H1 (cell line): ENCODE data around the gene TNS1. TPM values are rescaled to one million over a fixed set of nuclear protein-coding genes. Genes with fewer than 3 reads are reported as not detected.

Experiments used
- CTCF ChIA-PET: fragments of 300-600 bp; sonication (Branson Sonifier 250); formaldehyde crosslinking; loops from one replicate; lab custom pipeline; 2021; ENCODE audit not compliant: partially characterized antibody; lab: Charles Lee
- POLR2A ChIA-PET: fragments of 300-600 bp; sonication (Branson Sonifier 250); formaldehyde crosslinking; loops from one replicate; lab custom pipeline; 2021; ENCODE audit warnings: inconsistent platforms; ENCODE audit not compliant: partially characterized antibody; lab: Charles Lee
- DNase-seq, 2 experiments: peaks; one replicate each; pipeline versions ENCODE4 v3.0.0 to v3.0.0-alpha.2; 2010 to 2022; ENCODE audit warnings: low spot score in 2 of 2, low read depth in 1 of 2, mixed read lengths in 1 of 2
- FAIRE-seq: peaks from 2 replicates; lab custom pipeline; 2011; peaks lifted over from hg19 to GRCh38; lab: Jason Lieb, UNC
- H2AFZ ChIP-seq: 2 replicates; pipeline ENCODE4 v1.8.1; 2012; ENCODE audit warnings: low read length, inconsistent platforms
- H2AK5ac ChIP-seq: 2 replicates; pipeline ENCODE4 v1.6.1; 2013; ENCODE audit warnings: low read depth, low read length
- H2BK120ac ChIP-seq: replicated peaks from 2 replicates; pipeline ENCODE3; 2013; ENCODE audit warnings: low read depth, low read length, inconsistent platforms
- H2BK12ac ChIP-seq: 2 replicates; pipeline ENCODE4 v1.6.1; 2013; ENCODE audit warnings: low read depth, low read length
- H2BK15ac ChIP-seq: 2 replicates; pipeline ENCODE4 v1.6.1; 2013; ENCODE audit warnings: low read length
- H2BK20ac ChIP-seq: 2 replicates; pipeline ENCODE4 v1.6.1; 2013; ENCODE audit warnings: low read length
- H2BK5ac ChIP-seq: 2 replicates; pipeline ENCODE4 v1.6.1; 2013; ENCODE audit warnings: low read depth, low read length
- H3K14ac ChIP-seq: 2 replicates; pipeline ENCODE4 v1.6.1; 2013; ENCODE audit warnings: inconsistent platforms; ENCODE audit not compliant: insufficient read length
- H3K18ac ChIP-seq: 2 replicates; pipeline ENCODE4 v1.6.1; 2013; ENCODE audit warnings: low read length; ENCODE audit errors: extremely low read depth
- H3K23ac ChIP-seq: 2 replicates; pipeline ENCODE4 v1.6.1; 2013; ENCODE audit warnings: inconsistent platforms; ENCODE audit not compliant: insufficient read length
- H3K23me2 ChIP-seq: 2 replicates; pipeline ENCODE4 v1.6.1; 2013; ENCODE audit warnings: low read depth, low read length
- H3K27ac ChIP-seq: 2 replicates; pipeline ENCODE4 v1.6.1; 2011; ENCODE audit warnings: low read depth, low read length, inconsistent platforms
- H3K27me3 ChIP-seq, 4 experiments: replicated peaks in 1 of 4; 1 replicate in 1 of 4; 2 replicates in 3 of 4; pipeline versions ENCODE4 v1.6.1 to v1.8.1; 2011 to 2013; ENCODE audit warnings: low read length in 3 of 4, mild to moderate bottlenecking in 3 of 4, inconsistent platforms in 2 of 4, mixed read lengths in 2 of 4, moderate library complexity in 1 of 4; ENCODE audit not compliant: control insufficient read depth in 3 of 4, insufficient read depth in 3 of 4; ENCODE audit errors: extremely low read depth in 1 of 4
- H3K36me3 ChIP-seq, 4 experiments: 2 replicates each; pipeline versions ENCODE4 v1.6.1 to v1.8.1; 2011 to 2013; ENCODE audit warnings: mild to moderate bottlenecking in 4 of 4, low read length in 3 of 4, moderate library complexity in 2 of 4, control low read depth in 1 of 4, inconsistent platforms in 1 of 4; ENCODE audit not compliant: insufficient read depth in 4 of 4, control insufficient read depth in 2 of 4
- H3K4ac ChIP-seq: replicated peaks from 2 replicates; pipeline ENCODE3; 2013; ENCODE audit warnings: low read length, low read depth, mixed read lengths, inconsistent platforms; ENCODE audit not compliant: insufficient read length
- H3K4me1 ChIP-seq, 4 experiments: replicated peaks in 1 of 4; 1 replicate in 1 of 4; 2 replicates in 3 of 4; pipeline versions ENCODE4 v1.6.1 to v1.8.1; 2011 to 2013; ENCODE audit warnings: low read length in 3 of 4, inconsistent platforms in 2 of 4, mixed read lengths in 1 of 4; ENCODE audit not compliant: insufficient read depth in 4 of 4, control insufficient read depth in 3 of 4
- H3K4me2 ChIP-seq, 2 experiments: 2 replicates each; pipeline versions ENCODE4 v1.6.1 to v1.8.1; 2011 to 2013; ENCODE audit warnings: low read depth in 2 of 2, low read length in 2 of 2, control low read depth in 1 of 2, inconsistent platforms in 1 of 2, mild to moderate bottlenecking in 1 of 2; ENCODE audit not compliant: insufficient read depth in 1 of 2
- H3K4me3 ChIP-seq, 4 experiments: fragments of 200-600, 300-600 bp in 1 of 4; sonication (generic), shearing (Covaris generic), sonication (Bioruptor Twin) in 1 of 4; 2 replicates each; pipeline versions ENCODE4 v1.5.1 to v1.8.1; 2011 to 2016; ENCODE audit warnings: low read length in 4 of 4, low read depth in 3 of 4, control low read depth in 2 of 4, inconsistent platforms in 2 of 4, mild to moderate bottlenecking in 2 of 4, mixed read lengths in 1 of 4, moderate library complexity in 1 of 4; ENCODE audit not compliant: insufficient read depth in 2 of 4; ENCODE audit errors: extremely low read depth in 1 of 4
- H3K56ac ChIP-seq: replicated peaks from 2 replicates; pipeline ENCODE3; 2013; ENCODE audit warnings: low read depth, mild to moderate bottlenecking, mixed read lengths, low read length, inconsistent platforms; ENCODE audit not compliant: insufficient read length
- H3K79me1 ChIP-seq: 2 replicates; pipeline ENCODE4 v1.6.1; 2013; ENCODE audit warnings: low read depth, low read length, control low read depth
- H3K79me2 ChIP-seq, 2 experiments: 2 replicates each; pipeline versions ENCODE4 v1.6.1 to v1.8.1; 2012 to 2013; ENCODE audit warnings: low read length in 2 of 2, mild to moderate bottlenecking in 2 of 2, inconsistent platforms in 1 of 2; ENCODE audit not compliant: insufficient read depth in 2 of 2, control insufficient read depth in 1 of 2
- H3K9ac ChIP-seq, 4 experiments: replicated peaks in 1 of 4; 1 replicate in 1 of 4; 2 replicates in 3 of 4; pipeline versions ENCODE4 v1.6.1 to v1.8.1; 2011 to 2013; ENCODE audit warnings: low read depth in 3 of 4, low read length in 3 of 4, control low read depth in 2 of 4, mild to moderate bottlenecking in 2 of 4, moderate library complexity in 2 of 4, inconsistent platforms in 1 of 4; ENCODE audit errors: extremely low read depth in 1 of 4
- H3K9me3 ChIP-seq, 2 experiments: 2 replicates each; pipeline versions ENCODE4 v1.6.1 to v1.8.1; 2012 to 2013; ENCODE audit warnings: mild to moderate bottlenecking in 2 of 2, moderate library complexity in 2 of 2, control low read depth in 1 of 2, inconsistent platforms in 1 of 2, low read depth in 1 of 2, low read length in 1 of 2, mixed read lengths in 1 of 2; ENCODE audit not compliant: insufficient read depth in 2 of 2
- H4K20me1 ChIP-seq, 2 experiments: replicated peaks in 1 of 2; 2 replicates each; pipeline versions ENCODE3 to v1.8.1; 2011 to 2013; ENCODE audit warnings: inconsistent platforms in 2 of 2, low read length in 2 of 2, mild to moderate bottlenecking in 1 of 2; ENCODE audit not compliant: insufficient read depth in 2 of 2, control insufficient read depth in 1 of 2
- H4K5ac ChIP-seq: 2 replicates; pipeline ENCODE4 v1.6.1; 2013; ENCODE audit warnings: low read length, low read depth, mixed read lengths, inconsistent platforms; ENCODE audit not compliant: insufficient read length
- H4K8ac ChIP-seq: 2 replicates; pipeline ENCODE4 v1.8.0; 2013; ENCODE audit warnings: mild to moderate bottlenecking, moderate library complexity, low read length, inconsistent platforms; ENCODE audit not compliant: insufficient read depth; ENCODE audit errors: extremely low read depth
- H4K91ac ChIP-seq: replicated peaks from 2 replicates; pipeline ENCODE3; 2013; ENCODE audit warnings: low read length, mixed read lengths, inconsistent platforms; ENCODE audit not compliant: insufficient read length
- CBX5 ChIP-seq: fragments of 300-800, 300-1000 bp; sonication (generic); IDR thresholded peaks from 2 replicates; pipeline ENCODE4 v1.7.1; 2016; ENCODE audit warnings: antibody characterized with exemption, low read length, low read depth
- CHD1 ChIP-seq: IDR thresholded peaks from 2 replicates; pipeline ENCODE4 v1.6.1; 2012; ENCODE audit warnings: low read depth, low read length, improper control_type of control experiment
- EGR1 ChIP-seq: IDR thresholded peaks from 2 replicates; pipeline ENCODE4 v1.6.1; 2011; ENCODE audit warnings: low read depth, low read length, borderline replicate concordance
- JUND ChIP-seq: IDR thresholded peaks from 2 replicates; pipeline ENCODE4 v1.6.1; 2011; ENCODE audit warnings: mild to moderate bottlenecking, improper control_type of control experiment, low read length
- NRF1 ChIP-seq: IDR thresholded peaks from 2 replicates; pipeline ENCODE4 v1.6.1; 2011; ENCODE audit warnings: mild to moderate bottlenecking, low read depth, low read length, improper control_type of control experiment
- POLR2A ChIP-seq, 2 experiments: IDR thresholded peaks; 1 replicate in 1 of 2; 2 replicates in 1 of 2; pipeline ENCODE4 v1.6.1; 2011; ENCODE audit warnings: low read depth in 2 of 2, low read length in 2 of 2, mild to moderate bottlenecking in 2 of 2; ENCODE audit errors: control extremely low read depth in 1 of 2
- POLR2AphosphoS5 ChIP-seq: IDR thresholded peaks from 2 replicates; pipeline ENCODE4 v1.6.1; 2011; ENCODE audit warnings: low read depth, low read length
- RAD21 ChIP-seq, 2 experiments: IDR thresholded peaks in 1 of 2; conservative IDR thresholded peaks in 1 of 2; 2 replicates each; pipeline ENCODE4 v1.6.1; 2011; ENCODE audit warnings: low read depth in 2 of 2, low read length in 2 of 2, improper control_type of control experiment in 1 of 2, inconsistent platforms in 1 of 2, mild to moderate bottlenecking in 1 of 2, moderate library complexity in 1 of 2
- RNF2 ChIP-seq: fragments of 200-900, 300-1000 bp; sonication (generic); IDR thresholded peaks from 2 replicates; pipeline ENCODE4 v1.7.1; 2016; ENCODE audit warnings: borderline replicate concordance, low read depth, mild to moderate bottlenecking, antibody characterized with exemption, low read length; ENCODE audit not compliant: poor library complexity, severe bottlenecking; ENCODE audit errors: missing control alignments
- SP1 ChIP-seq: IDR thresholded peaks from 2 replicates; pipeline ENCODE4 v1.6.1; 2011; ENCODE audit warnings: low read depth, low read length
- WGBS, 2 experiments: shearing (Covaris generic) in 1 of 2; methylation state at CpG; one replicate each; pipeline versions ENCODE4 v1.1.6 to v1.1.7; 2013 to 2015; ENCODE audit warnings: low lambda C conversion rate in 2 of 2, mixed read lengths in 2 of 2, inconsistent platforms in 1 of 2, low coverage in 1 of 2, missing lambda C conversion rate in 1 of 2; ENCODE audit not compliant: insufficient replicate concordance in 2 of 2, insufficient coverage in 1 of 2, insufficient read length in 1 of 2; ENCODE audit errors: extremely low coverage in 1 of 2, missing lambda C conversion rate in 1 of 2; 5-methylcytosine and 5-hydroxymethylcytosine counted together
- polyA plus RNA-seq, 7 experiments: library from polyadenylated mRNA; depleted of rRNA in 3 of 7; stranded (reverse) in 5 of 7; unstranded in 2 of 7; fragments of >200 nt in 5 of 7; fragments of 200-250 nt in 2 of 7; gene quantifications; 1 replicate in 5 of 7; 2 replicates in 1 of 7; 4 replicates in 1 of 7; pipeline versions ENCODE4 v1.2.1 to v1.2.3, GENCODE V29; 2011 to 2013; ENCODE audit warnings: missing spikeins in 2 of 7, mixed read lengths in 2 of 7
- total RNA-seq: library from RNA; stranded (reverse); fragmentation: NEBNext Ultra II Directional; extraction: Animal tissue kit (Norgen Biotek cat#: 25700); gene quantifications from 2 replicates; pipeline ENCODE4 v1.2.1, GENCODE V29; 2021

TNS1 gene
- total and polyA plus RNA-seq, 2 of the 8 experiments (the other 6 are each of a cell fraction or from before 2014, with no cell fraction given), result 1.5 to 5.1 TPM

GRCh38 chr2:217827430-217828201, 175.2 kb downstream of the TNS1 start:
- Histone ChIP-seq H2BK120ac (no peak overlapping the region), H2AK5ac (no peak overlapping the region), H3K23me2 (no peaks in the 10 kb centered on the region; the same call in 1 of the 2 replicates), H2BK20ac (no peak overlapping the region), H3K4me1 (peaks cover 0 to 3% (median under 1%) of the 10 kb centered on the region in 4 experiments; a peak in 1 of 7 replicates), H3K9me3 (no peaks in the 10 kb centered on the region), H3K79me2 (no peaks in the 10 kb centered on the region), H3K14ac (no peak overlapping the region), H3K4ac (no peak overlapping the region), H4K91ac (no peak overlapping the region), H2AFZ (no peak overlapping the region), H3K56ac (no peak overlapping the region), H3K27me3 (no peaks in the 10 kb centered on the region), H2BK5ac (no peak overlapping the region), H3K36me3 (no peaks in the 10 kb centered on the region), H3K9ac (no peak overlapping the region), H2BK12ac (no peak overlapping the region), H3K4me2 (no peak overlapping the region), H3K18ac (no peak overlapping the region), H3K4me3 (no peak overlapping the region), H4K20me1 (no peaks in the 10 kb centered on the region), H4K8ac (no peak overlapping the region), H2BK15ac (no peak overlapping the region), H4K5ac (no peak overlapping the region), H3K27ac (no peak overlapping the region), H3K23ac (no peak overlapping the region), H3K79me1 (no peaks in the 10 kb centered on the region)
- ChIA-PET CTCF (interaction anchor here (1.0 to 14.9 kb wide), 9 partner anchors 8 to 160 kb away, joined by 3 to 155 read pairs (median 4); no protein-coding TSS in a partner anchor), POLR2A (interaction anchor here (1.1 kb wide), 2 partner anchors 9 to 16 kb away, joined by 3 read pairs; no protein-coding TSS in a partner anchor)
- DNase-seq (no peak), FAIRE-seq (no peak)
- 88% methylated on average over 14 of the region's 14 CpGs; no CpG with 5 or more reads in 1 of the 2 experiments for WGBS, 2 experiments
- TF ChIP-seq CBX5 (no peak), POLR2A (IDR thresholded peaks at IDR 0.05; ENCODE audit: control extremely low read depth in 1 of 2, low read depth in 2 of 2, low read length in 2 of 2) (no peak), EGR1 (no peak), JUND (no peak), NRF1 (no peak), RAD21 (IDR thresholded peaks at IDR 0.05 in 1 of 2, conservative IDR thresholded peaks at IDR 0.05 in 1 of 2; ENCODE audit: low read depth in 2 of 2, low read length in 2 of 2) (no peak), RNF2 (no peak), SP1 (no peak), CHD1 (no peak), POLR2AphosphoS5 (no peak)
